ENCODE measurements around the gene HTD2.
"Not testable (repeated sequence)": the region's sequence is repeated elsewhere in the genome, so short reads cannot be mapped to it uniquely, and the experiment has no call there.

DNA sequence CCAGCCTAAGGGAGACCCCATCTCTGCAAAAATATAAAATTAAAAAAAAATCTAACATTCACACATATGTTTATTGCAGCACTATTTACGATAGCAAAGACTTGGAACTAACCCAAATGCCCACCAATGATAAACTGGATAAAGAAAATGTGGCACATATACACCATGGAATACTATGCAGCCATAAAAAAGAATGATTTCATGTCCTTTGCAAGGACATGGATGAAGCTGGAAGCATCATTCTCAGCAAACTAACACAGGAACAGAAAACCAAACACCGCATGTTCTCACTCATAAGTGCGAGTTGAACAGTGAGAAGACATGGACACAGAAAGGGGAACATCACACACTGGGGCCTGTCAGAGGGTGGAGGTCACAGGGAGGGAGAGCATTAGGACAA is 33.0 kb upstream of the HTD2 start:
- TF ChIP-seq, protein P1, sequence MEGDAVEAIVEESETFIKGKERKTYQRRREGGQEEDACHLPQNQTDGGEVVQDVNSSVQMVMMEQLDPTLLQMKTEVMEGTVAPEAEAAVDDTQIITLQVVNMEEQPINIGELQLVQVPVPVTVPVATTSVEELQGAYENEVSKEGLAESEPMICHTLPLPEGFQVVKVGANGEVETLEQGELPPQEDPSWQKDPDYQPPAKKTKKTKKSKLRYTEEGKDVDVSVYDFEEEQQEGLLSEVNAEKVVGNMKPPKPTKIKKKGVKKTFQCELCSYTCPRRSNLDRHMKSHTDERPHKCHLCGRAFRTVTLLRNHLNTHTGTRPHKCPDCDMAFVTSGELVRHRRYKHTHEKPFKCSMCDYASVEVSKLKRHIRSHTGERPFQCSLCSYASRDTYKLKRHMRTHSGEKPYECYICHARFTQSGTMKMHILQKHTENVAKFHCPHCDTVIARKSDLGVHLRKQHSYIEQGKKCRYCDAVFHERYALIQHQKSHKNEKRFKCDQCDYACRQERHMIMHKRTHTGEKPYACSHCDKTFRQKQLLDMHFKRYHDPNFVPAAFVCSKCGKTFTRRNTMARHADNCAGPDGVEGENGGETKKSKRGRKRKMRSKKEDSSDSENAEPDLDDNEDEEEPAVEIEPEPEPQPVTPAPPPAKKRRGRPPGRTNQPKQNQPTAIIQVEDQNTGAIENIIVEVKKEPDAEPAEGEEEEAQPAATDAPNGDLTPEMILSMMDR (IDR thresholded peaks at IDR 0.05; ENCODE audit: low read depth, low read length), result not testable (repeated sequence)
- TF ChIP-seq EZH2phosphoT487 (IDR thresholded peaks at IDR 0.05; ENCODE audit: low read depth), result not testable (repeated sequence)
